ENCODE data around the gene ATG16L1. TPM values are rescaled to one million over a fixed set of nuclear protein-coding genes. Genes with fewer than 3 reads are reported as not detected.
"Not testable (repeated sequence)": the region's sequence is repeated elsewhere in the genome, so short reads cannot be mapped to it uniquely, and the experiment has no call there.

The ATG16L1 gene
- polyA plus RNA-seq, 1 donor: 18.9 TPM

GRCh38 chr2:233297076-233297475, 45.6 kb downstream of the ATG16L1 start:
- no peak for DNase-seq

GRCh38 chr2:233300401-233300800, 48.9 kb downstream of the ATG16L1 start:
- DNase-seq: no peak

- no peak for DNase-seq
These were observed 49.8 kb downstream of the ATG16L1 start for GRCh38 chr2:233301248-233301647.

- no peak for DNase-seq
These were observed 50.3 kb downstream of the ATG16L1 start for GRCh38 chr2:233301811-233302210.

GRCh38 chr2:233303252-233303651, 51.8 kb downstream of the ATG16L1 start:
- DNase-seq: no peak

GRCh38 chr2:233307565-233307964, 56.1 kb downstream of the ATG16L1 start, which contains the start of gene SAG:
Gene SAG, plus strand, starts transcription at chr2:233307816. Its CDS starts 1,374 bp downstream, at chr2:233309190.
- DNase-seq: no peak

GRCh38 chr2:233311241-233311926, 59.9 kb downstream of the ATG16L1 start:
- DNase-seq: no peak

GRCh38 chr2:233312874-233313273, 61.4 kb downstream of the ATG16L1 start:
- no peak for DNase-seq

GRCh38 chr2:233314180-233314925, 62.9 kb downstream of the ATG16L1 start:
- no peak for DNase-seq

GRCh38 chr2:233317196-233317943, 65.9 kb downstream of the ATG16L1 start:
- no peak for DNase-seq

GRCh38 chr2:233319256-233319655, 67.8 kb downstream of the ATG16L1 start:
- DNase-seq: no peak

- no peak for DNase-seq
These were observed 69.0 kb downstream of the ATG16L1 start for GRCh38 chr2:233320470-233320869.

GRCh38 chr2:233321166-233321565, 69.7 kb downstream of the ATG16L1 start:
- DNase-seq: no peak

GRCh38 chr2:233323851-233324250, 72.4 kb downstream of the ATG16L1 start:
- no peak for DNase-seq

- DNase-seq: no peak
These were observed 73.8 kb downstream of the ATG16L1 start for GRCh38 chr2:233325256-233325655.

GRCh38 chr2:233325814-233326213, 74.3 kb downstream of the ATG16L1 start:
- DNase-seq: no peak

- DNase-seq: no peak
These were observed 75.0 kb downstream of the ATG16L1 start for GRCh38 chr2:233326500-233326899.

GRCh38 chr2:233328922-233329321, 77.4 kb downstream of the ATG16L1 start:
- no peak for DNase-seq

GRCh38 chr2:233329489-233330135, 78.1 kb downstream of the ATG16L1 start:
- no peak for DNase-seq

GRCh38 chr2:233331536-233331935, 80.1 kb downstream of the ATG16L1 start:
- DNase-seq: peak; percentile 40

GRCh38 chr2:233332125-233332524, 80.7 kb downstream of the ATG16L1 start:
- no peak for DNase-seq

GRCh38 chr2:233334915-233335314, 83.4 kb downstream of the ATG16L1 start:
- no peak for DNase-seq

- DNase-seq: not testable (repeated sequence)
These were observed 84.6 kb downstream of the ATG16L1 start for GRCh38 chr2:233336091-233336490.

Measured in hindlimb muscle (tissue), 1 donor.